Parathyroid adenoma (tissue), 2 donors: ENCODE results near the gene FANCC.

ENCODE experiments used
- H2AFZ ChIP-seq: fragments of 300-600 bp; sonication (generic); one replicate; pipeline ENCODE4 v1.7.0; 2017; ENCODE audit warnings: antibody characterized with exemption, mild to moderate bottlenecking
- H3K27ac ChIP-seq: fragments of 300-600 bp; sonication (generic); one replicate; pipeline ENCODE4 v1.7.0; 2017
- H3K27me3 ChIP-seq: fragments of 300-600 bp; sonication (generic); one replicate; pipeline ENCODE4 v1.7.0; 2017; ENCODE audit warnings: low read length; ENCODE audit not compliant: control insufficient read depth, insufficient read depth
- H3K36me3 ChIP-seq: fragments of 300-600 bp; sonication (generic); one replicate; pipeline ENCODE4 v1.7.0; 2017; ENCODE audit warnings: low read length; ENCODE audit not compliant: control insufficient read depth, insufficient read depth
- H3K4me1 ChIP-seq: fragments of 300-600 bp; sonication (generic); one replicate; pipeline ENCODE4 v1.7.0; 2017; ENCODE audit warnings: control low read depth
- H3K4me2 ChIP-seq: fragments of 300-600 bp; sonication (generic); one replicate; pipeline ENCODE4 v1.7.0; 2017; ENCODE audit warnings: low read length
- H3K4me3 ChIP-seq: fragments of 300-600 bp; sonication (generic); one replicate; pipeline ENCODE4 v1.7.0; 2017; ENCODE audit warnings: low read depth, low read length
- H3K79me2 ChIP-seq: fragments of 300-600 bp; sonication (generic); one replicate; pipeline ENCODE4 v1.7.0; 2017; ENCODE audit warnings: control low read depth
- H3K9ac ChIP-seq: fragments of 300-600 bp; sonication (generic); one replicate; pipeline ENCODE4 v1.7.0; 2017; ENCODE audit warnings: mild to moderate bottlenecking
- H3K9me3 ChIP-seq: fragments of 300-600 bp; sonication (generic); one replicate; pipeline ENCODE4 v1.7.0; 2017; ENCODE audit warnings: low read length; ENCODE audit not compliant: control insufficient read depth
- TF ChIP-seq, protein P1 (sequence below): fragments of 300-600 bp; sonication (generic); IDR thresholded peaks from one replicate; pipeline ENCODE4 v1.7.0; 2017; ENCODE audit warnings: antibody characterized with exemption, mild to moderate bottlenecking
- donor health status: primary hyperparathyroidism.

FANCC gene

DNA sequence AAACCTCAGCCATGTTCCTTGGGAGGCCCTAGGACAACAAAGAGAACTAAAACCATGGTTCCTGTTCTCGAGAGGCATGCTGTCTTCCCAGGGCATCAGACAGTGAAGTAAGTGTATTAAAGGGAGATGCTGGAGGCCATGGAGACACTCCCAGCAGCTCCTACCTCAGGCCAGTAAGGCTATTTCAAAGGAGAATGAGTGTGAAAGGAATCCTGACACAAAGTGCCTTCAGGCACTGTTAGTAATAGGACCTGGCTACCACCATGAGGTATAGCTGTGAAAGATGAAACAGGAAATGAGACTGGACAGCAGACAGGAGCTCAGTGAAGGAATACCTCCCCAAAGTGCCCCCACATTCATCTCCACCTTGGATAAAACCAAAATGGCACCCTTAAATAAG is 71.0 kb downstream of the FANCC start:
- H2AFZ ChIP-seq: no peak overlapping the region
- no peak overlapping the region for H3K4me2 ChIP-seq
- H3K36me3 ChIP-seq: no peaks in the 10 kb centered on the region
- H3K4me1 ChIP-seq: no peaks in the 10 kb centered on the region
- no peaks in the 10 kb centered on the region for H3K79me2 ChIP-seq
- no peaks in the 10 kb centered on the region for H3K27me3 ChIP-seq
- H3K4me3 ChIP-seq: no peak overlapping the region
- no peak overlapping the region for H3K9ac ChIP-seq
- no peaks in the 10 kb centered on the region for H3K9me3 ChIP-seq
- no peak overlapping the region for H3K27ac ChIP-seq
- TF ChIP-seq, protein P1, sequence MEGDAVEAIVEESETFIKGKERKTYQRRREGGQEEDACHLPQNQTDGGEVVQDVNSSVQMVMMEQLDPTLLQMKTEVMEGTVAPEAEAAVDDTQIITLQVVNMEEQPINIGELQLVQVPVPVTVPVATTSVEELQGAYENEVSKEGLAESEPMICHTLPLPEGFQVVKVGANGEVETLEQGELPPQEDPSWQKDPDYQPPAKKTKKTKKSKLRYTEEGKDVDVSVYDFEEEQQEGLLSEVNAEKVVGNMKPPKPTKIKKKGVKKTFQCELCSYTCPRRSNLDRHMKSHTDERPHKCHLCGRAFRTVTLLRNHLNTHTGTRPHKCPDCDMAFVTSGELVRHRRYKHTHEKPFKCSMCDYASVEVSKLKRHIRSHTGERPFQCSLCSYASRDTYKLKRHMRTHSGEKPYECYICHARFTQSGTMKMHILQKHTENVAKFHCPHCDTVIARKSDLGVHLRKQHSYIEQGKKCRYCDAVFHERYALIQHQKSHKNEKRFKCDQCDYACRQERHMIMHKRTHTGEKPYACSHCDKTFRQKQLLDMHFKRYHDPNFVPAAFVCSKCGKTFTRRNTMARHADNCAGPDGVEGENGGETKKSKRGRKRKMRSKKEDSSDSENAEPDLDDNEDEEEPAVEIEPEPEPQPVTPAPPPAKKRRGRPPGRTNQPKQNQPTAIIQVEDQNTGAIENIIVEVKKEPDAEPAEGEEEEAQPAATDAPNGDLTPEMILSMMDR: no peak

DNA sequence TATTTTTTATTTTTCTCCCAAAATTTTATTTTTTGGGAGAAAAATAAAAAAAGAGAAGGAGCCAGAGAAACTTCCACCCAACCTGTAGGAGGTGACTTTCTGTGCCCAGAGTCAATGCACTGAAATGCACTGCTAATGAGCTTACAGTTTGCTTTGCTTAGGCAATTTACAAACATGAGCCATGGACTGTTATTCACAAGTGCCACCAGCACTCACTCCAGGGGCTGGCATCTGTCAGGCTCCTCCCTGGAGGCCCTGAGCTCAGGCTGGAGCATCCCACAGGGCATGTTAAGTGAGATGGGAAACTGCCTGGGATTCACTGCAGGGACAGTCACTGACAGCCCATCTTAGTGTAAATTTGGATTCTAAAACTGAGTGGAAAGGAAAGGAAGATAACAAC is 74.9 kb downstream of the FANCC start:
- Histone ChIP-seq H3K36me3 (no peaks in the 10 kb centered on the region), H3K27ac (no peak overlapping the region), H3K4me2 (no peak overlapping the region), H2AFZ (no peak overlapping the region), H3K4me1 (no peaks in the 10 kb centered on the region), H3K9me3 (no peaks in the 10 kb centered on the region), H3K79me2 (no peaks in the 10 kb centered on the region), H3K4me3 (no peak overlapping the region), H3K9ac (no peak overlapping the region), H3K27me3 (no peaks in the 10 kb centered on the region)
- TF ChIP-seq, protein P1: no peak

DNA sequence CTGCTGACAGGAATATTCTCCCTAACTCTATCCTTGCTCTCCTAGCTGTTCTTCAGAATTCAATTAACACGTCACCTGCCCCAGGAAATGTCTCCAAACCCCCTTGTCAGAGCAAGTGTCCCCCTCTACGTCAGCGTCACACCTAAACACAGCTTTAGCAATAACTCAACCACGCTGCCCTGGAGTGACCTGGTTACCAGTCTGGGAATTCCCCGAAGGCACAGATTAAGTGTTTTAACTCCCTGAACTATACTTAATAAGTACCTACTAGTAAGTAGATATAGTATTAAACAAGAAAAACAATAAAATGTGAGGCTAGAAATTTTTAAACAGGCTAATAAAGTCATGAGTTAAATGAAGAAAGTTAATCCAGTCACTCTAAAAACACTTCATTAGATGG is 78.4 kb downstream of the FANCC start:
- Histone ChIP-seq H3K36me3 (no peaks in the 10 kb centered on the region), H3K4me2 (no peak overlapping the region), H3K4me3 (no peak overlapping the region), H3K9ac (no peak overlapping the region), H3K4me1 (no peaks in the 10 kb centered on the region), H3K27me3 (no peaks in the 10 kb centered on the region), H3K79me2 (no peaks in the 10 kb centered on the region), H3K9me3 (no peaks in the 10 kb centered on the region), H3K27ac (no peak overlapping the region), H2AFZ (no peak overlapping the region)
- TF ChIP-seq, protein P1: no peak

DNA sequence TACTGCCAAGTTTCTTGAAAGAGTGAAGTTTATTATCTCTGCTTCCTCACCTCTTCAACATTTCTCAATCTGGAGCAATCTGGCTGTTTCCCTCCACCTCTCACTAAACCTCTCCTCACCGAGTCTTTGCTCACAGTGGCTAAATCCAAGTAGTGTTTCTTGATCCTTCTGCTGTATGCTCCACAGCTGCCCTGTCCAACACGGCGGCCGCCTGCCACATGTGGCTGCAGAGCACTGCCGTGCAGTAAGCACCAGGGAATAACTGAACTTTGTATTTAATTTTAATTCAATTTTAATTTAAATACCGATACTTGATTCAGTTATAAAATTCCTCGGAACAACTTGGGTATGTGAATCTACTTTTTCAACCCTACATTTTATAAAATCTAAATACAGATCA is 80.2 kb downstream of the FANCC start:
- Histone ChIP-seq H3K4me1 (no peaks in the 10 kb centered on the region), H3K9me3 (no peaks in the 10 kb centered on the region), H3K27me3 (no peaks in the 10 kb centered on the region), H3K79me2 (no peaks in the 10 kb centered on the region), H3K27ac (no peak overlapping the region), H2AFZ (no peak overlapping the region), H3K4me3 (no peak overlapping the region), H3K4me2 (no peak overlapping the region), H3K9ac (no peak overlapping the region), H3K36me3 (no peaks in the 10 kb centered on the region)
- TF ChIP-seq, protein P1: no peak

DNA sequence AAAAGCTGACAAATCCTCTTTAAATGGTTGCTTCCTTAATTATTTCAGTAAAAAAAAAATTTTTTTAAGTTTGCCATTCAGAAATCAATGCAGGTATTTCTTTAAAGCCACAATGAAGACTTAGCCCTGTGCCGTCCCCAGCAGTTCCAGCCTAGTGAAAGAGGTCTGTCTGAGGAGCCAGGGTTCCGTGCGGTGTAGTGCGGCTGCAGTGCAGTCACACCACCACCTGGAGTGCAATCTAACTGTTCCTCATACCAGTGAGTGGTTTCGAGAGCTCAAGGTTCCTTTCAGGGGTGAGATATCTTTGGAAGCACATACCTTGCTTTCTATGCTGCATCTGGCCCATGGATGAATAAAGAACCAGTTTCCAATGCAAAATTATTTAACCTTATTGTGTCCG is 87.5 kb downstream of the FANCC start:
- H3K9me3 ChIP-seq: no peaks in the 10 kb centered on the region
- TF ChIP-seq, protein P1: no peak
- no peaks in the 10 kb centered on the region for H3K4me1 ChIP-seq
- no peak overlapping the region for H3K9ac ChIP-seq
- H3K4me3 ChIP-seq: no peak overlapping the region
- H2AFZ ChIP-seq: no peak overlapping the region
- H3K4me2 ChIP-seq: no peak overlapping the region
- no peaks in the 10 kb centered on the region for H3K27me3 ChIP-seq
- no peak overlapping the region for H3K27ac ChIP-seq
- no peaks in the 10 kb centered on the region for H3K36me3 ChIP-seq
- no peaks in the 10 kb centered on the region for H3K79me2 ChIP-seq
